Measurements from ENCODE around the gene KRT3.

Gene KRT3

DNA sequence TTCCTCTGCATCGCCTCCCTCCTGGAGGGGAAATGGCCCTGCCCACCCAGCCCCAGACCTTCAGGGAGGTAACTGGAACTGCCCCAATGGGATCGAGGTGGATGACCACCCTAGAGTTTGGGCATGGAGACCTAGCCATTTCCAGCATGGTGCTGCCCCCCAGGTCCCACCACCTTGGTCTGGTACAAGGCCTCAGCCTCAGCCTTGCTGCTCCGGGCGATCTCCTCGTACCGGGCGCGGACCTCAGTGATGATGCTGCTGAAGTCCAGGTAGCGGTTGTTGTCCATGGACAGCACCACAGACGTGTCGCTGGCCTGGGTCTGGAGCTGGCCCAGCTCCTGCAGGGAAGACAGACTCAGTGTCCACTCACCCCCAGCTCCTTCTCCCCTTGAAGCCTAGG, 48.5 kb upstream of the KRT3 start:
- Histone ChIP-seq H3K4me3 (ENCODE audit: low read depth, low read length) (no peak overlapping the region), H3K4me1 (ENCODE audit: control insufficient read depth, insufficient read depth, low read length) (no peaks in the 10 kb centered on the region), H3K36me3 (ENCODE audit: control insufficient read depth in 2 of 2, insufficient read depth in 1 of 2, low read length in 2 of 2) (no peaks in the 10 kb centered on the region), H3K27ac (ENCODE audit: extremely low read depth, low read depth, low read length) (no peak overlapping the region), H3K9me3 (ENCODE audit: control insufficient read depth, insufficient read depth, low read depth, low read length) (no peaks in the 10 kb centered on the region)
- no peak for TF ChIP-seq ZNF600 (tag by site-specific recombination; IDR thresholded peaks at IDR 0.05)
- TF ChIP-seq ZNF23 (tag by site-specific recombination; IDR thresholded peaks at IDR 0.05; ENCODE audit: borderline replicate concordance): no peak
- TF ChIP-seq, protein P1, sequence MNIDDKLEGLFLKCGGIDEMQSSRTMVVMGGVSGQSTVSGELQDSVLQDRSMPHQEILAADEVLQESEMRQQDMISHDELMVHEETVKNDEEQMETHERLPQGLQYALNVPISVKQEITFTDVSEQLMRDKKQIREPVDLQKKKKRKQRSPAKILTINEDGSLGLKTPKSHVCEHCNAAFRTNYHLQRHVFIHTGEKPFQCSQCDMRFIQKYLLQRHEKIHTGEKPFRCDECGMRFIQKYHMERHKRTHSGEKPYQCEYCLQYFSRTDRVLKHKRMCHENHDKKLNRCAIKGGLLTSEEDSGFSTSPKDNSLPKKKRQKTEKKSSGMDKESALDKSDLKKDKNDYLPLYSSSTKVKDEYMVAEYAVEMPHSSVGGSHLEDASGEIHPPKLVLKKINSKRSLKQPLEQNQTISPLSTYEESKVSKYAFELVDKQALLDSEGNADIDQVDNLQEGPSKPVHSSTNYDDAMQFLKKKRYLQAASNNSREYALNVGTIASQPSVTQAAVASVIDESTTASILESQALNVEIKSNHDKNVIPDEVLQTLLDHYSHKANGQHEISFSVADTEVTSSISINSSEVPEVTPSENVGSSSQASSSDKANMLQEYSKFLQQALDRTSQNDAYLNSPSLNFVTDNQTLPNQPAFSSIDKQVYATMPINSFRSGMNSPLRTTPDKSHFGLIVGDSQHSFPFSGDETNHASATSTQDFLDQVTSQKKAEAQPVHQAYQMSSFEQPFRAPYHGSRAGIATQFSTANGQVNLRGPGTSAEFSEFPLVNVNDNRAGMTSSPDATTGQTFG (tag by site-specific recombination; IDR thresholded peaks at IDR 0.05; ENCODE audit: borderline replicate concordance): no peak
- TF ChIP-seq ZNF394 (tag by site-specific recombination; IDR thresholded peaks at IDR 0.05; ENCODE audit: borderline replicate concordance): no peak
- TF ChIP-seq ZNF747 (tag by site-specific recombination; IDR thresholded peaks at IDR 0.05): no peak
- TF ChIP-seq ZNF529 (tag by site-specific recombination; IDR thresholded peaks at IDR 0.05; ENCODE audit: insufficient replicate concordance): no peak
- no peak for TF ChIP-seq ZNF266 (tag by site-specific recombination; IDR thresholded peaks at IDR 0.05; ENCODE audit: low read depth)
- TF ChIP-seq SP7 (tag by site-specific recombination; IDR thresholded peaks at IDR 0.05): no peak
- TF ChIP-seq, protein P2, sequence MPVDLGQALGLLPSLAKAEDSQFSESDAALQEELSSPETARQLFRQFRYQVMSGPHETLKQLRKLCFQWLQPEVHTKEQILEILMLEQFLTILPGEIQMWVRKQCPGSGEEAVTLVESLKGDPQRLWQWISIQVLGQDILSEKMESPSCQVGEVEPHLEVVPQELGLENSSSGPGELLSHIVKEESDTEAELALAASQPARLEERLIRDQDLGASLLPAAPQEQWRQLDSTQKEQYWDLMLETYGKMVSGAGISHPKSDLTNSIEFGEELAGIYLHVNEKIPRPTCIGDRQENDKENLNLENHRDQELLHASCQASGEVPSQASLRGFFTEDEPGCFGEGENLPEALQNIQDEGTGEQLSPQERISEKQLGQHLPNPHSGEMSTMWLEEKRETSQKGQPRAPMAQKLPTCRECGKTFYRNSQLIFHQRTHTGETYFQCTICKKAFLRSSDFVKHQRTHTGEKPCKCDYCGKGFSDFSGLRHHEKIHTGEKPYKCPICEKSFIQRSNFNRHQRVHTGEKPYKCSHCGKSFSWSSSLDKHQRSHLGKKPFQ (tag by site-specific recombination; IDR thresholded peaks at IDR 0.05): no peak
- ChIA-PET CTCF (interaction anchor here (0.6 to 1.5 kb wide), 2 partner anchors 21 to 621 kb away, joined by 3 read pairs; no protein-coding TSS in a partner anchor), POLR2A (no interaction called here)

DNA sequence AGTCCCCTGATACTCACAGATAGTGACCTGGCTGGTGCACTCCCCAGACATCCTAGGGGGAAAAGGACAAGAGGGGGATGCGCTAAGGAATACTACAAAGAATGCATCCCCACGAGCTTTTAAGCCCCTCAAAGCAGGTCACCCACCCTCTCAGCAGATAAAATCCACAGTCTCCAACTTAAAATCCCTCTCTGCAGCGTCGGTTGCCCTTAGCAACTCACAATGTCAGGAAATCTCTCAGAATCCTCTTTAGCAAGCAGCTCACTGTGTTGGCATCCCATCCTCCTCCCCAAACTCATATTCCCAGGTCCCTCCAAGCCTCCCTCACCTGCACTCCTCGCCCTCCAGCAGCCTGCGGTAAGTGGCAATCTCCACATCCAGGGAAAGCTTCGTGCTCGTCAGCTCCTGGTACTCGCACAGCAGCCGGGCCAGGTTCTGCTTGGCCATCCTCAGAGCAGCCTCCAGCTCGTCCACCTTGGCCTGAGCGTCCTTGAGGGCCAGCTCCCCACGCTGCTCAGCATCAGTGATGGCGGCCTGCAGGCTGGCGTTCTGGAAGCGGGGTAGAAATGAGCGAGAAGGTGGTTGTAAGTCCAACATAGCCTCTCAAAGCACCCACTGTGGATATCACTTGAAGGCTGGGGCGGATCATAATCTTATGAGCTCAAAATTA, 43.7 kb upstream of the KRT3 start:
- H3K4me3 ChIP-seq (ENCODE audit: low read depth, low read length): no peak overlapping the region
- TF ChIP-seq, protein P3, sequence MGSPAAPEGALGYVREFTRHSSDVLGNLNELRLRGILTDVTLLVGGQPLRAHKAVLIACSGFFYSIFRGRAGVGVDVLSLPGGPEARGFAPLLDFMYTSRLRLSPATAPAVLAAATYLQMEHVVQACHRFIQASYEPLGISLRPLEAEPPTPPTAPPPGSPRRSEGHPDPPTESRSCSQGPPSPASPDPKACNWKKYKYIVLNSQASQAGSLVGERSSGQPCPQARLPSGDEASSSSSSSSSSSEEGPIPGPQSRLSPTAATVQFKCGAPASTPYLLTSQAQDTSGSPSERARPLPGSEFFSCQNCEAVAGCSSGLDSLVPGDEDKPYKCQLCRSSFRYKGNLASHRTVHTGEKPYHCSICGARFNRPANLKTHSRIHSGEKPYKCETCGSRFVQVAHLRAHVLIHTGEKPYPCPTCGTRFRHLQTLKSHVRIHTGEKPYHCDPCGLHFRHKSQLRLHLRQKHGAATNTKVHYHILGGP (tag by site-specific recombination; IDR thresholded peaks at IDR 0.05): no peak
- TF ChIP-seq ZNF37A (tag by site-specific recombination; IDR thresholded peaks at IDR 0.05) (no peak), OSR2 (tag by site-specific recombination; IDR thresholded peaks at IDR 0.05) (no peak), YY1 (tag by site-specific recombination; IDR thresholded peaks at IDR 0.05) (no peak), ZNF626 (tag by site-specific recombination; IDR thresholded peaks at IDR 0.05) (no peak), SCRT2 (tag by site-specific recombination; IDR thresholded peaks at IDR 0.05) (no peak), ZNF10 (tag by site-specific recombination; IDR thresholded peaks at IDR 0.05) (no peak), ZNF510 (tag by site-specific recombination; IDR thresholded peaks at IDR 0.05; ENCODE audit: insufficient replicate concordance) (no peak), ZNF350 (tag by site-specific recombination; IDR thresholded peaks at IDR 0.05) (no peak), ZNF660 (tag by site-specific recombination; IDR thresholded peaks at IDR 0.05) (no peak), ZIC2 (tag by site-specific recombination; IDR thresholded peaks at IDR 0.05) (no peak), REPIN1 (tag by site-specific recombination; IDR thresholded peaks at IDR 0.05; ENCODE audit: low read depth) (no peak)
- TF ChIP-seq, protein P4, sequence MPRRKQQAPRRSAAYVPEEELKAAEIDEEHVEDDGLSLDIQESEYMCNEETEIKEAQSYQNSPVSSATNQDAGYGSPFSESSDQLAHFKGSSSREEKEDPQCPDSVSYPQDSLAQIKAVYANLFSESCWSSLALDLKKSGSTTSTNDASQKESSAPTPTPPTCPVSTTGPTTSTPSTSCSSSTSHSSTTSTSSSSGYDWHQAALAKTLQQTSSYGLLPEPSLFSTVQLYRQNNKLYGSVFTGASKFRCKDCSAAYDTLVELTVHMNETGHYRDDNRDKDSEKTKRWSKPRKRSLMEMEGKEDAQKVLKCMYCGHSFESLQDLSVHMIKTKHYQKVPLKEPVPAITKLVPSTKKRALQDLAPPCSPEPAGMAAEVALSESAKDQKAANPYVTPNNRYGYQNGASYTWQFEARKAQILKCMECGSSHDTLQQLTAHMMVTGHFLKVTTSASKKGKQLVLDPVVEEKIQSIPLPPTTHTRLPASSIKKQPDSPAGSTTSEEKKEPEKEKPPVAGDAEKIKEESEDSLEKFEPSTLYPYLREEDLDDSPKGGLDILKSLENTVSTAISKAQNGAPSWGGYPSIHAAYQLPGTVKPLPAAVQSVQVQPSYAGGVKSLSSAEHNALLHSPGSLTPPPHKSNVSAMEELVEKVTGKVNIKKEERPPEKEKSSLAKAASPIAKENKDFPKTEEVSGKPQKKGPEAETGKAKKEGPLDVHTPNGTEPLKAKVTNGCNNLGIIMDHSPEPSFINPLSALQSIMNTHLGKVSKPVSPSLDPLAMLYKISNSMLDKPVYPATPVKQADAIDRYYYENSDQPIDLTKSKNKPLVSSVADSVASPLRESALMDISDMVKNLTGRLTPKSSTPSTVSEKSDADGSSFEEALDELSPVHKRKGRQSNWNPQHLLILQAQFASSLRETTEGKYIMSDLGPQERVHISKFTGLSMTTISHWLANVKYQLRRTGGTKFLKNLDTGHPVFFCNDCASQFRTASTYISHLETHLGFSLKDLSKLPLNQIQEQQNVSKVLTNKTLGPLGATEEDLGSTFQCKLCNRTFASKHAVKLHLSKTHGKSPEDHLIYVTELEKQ (tag by site-specific recombination; IDR thresholded peaks at IDR 0.05; ENCODE audit: borderline replicate concordance): no peak
- TF ChIP-seq, protein P1 (tag by site-specific recombination; IDR thresholded peaks at IDR 0.05; ENCODE audit: borderline replicate concordance): no peak
- no peaks in the 10 kb centered on the region for H3K36me3 ChIP-seq (ENCODE audit: control insufficient read depth in 2 of 2, insufficient read depth in 1 of 2, low read length in 2 of 2)
- H3K27ac ChIP-seq (ENCODE audit: extremely low read depth, low read depth, low read length): no peak overlapping the region
- no peaks in the 10 kb centered on the region for H3K9me3 ChIP-seq (ENCODE audit: control insufficient read depth, insufficient read depth, low read depth, low read length)
- POLR2A ChIA-PET: no interaction called here
- no peaks in the 10 kb centered on the region for H3K4me1 ChIP-seq (ENCODE audit: control insufficient read depth, insufficient read depth, low read length)
- CTCF ChIA-PET: interaction anchor here (2.2 kb wide), 1 partner anchor 26 kb away, joined by 6 read pairs; no protein-coding TSS in a partner anchor
